ENCODE results near the gene EVA1C.
"Not testable (repeated sequence)": the region's sequence is repeated elsewhere in the genome, so short reads cannot be mapped to it uniquely, and the experiment has no call there.

Gene EVA1C

GRCh38 chr21:32423320-32424190 lies 11.0 kb downstream of the EVA1C start:
- in situ Hi-C loops (cut with HindIII; ENCODE audit: low sequenced_read_pairs): no loop called here

- in situ Hi-C loops (cut with HindIII; ENCODE audit: low sequenced_read_pairs): no loop called here
Measured at GRCh38 chr21:32424191-32424535, 11.7 kb downstream of the EVA1C start.

GRCh38 chr21:32424674-32425073 lies 12.2 kb downstream of the EVA1C start:
- in situ Hi-C loops (cut with HindIII; ENCODE audit: low sequenced_read_pairs): no loop called here

GRCh38 chr21:32425628-32426027 lies 13.1 kb downstream of the EVA1C start:
- in situ Hi-C loops (cut with HindIII; ENCODE audit: low sequenced_read_pairs): no loop called here

- in situ Hi-C loops (cut with HindIII; ENCODE audit: low sequenced_read_pairs): no loop called here
Measured at GRCh38 chr21:32426066-32426465, 13.6 kb downstream of the EVA1C start.

GRCh38 chr21:32426592-32427051 lies 14.1 kb downstream of the EVA1C start:
- in situ Hi-C loops (cut with HindIII; ENCODE audit: low sequenced_read_pairs): no loop called here

- in situ Hi-C loops (cut with HindIII; ENCODE audit: low sequenced_read_pairs): no loop called here
Measured at GRCh38 chr21:32427958-32428623, 15.6 kb downstream of the EVA1C start.

- in situ Hi-C loops (cut with HindIII; ENCODE audit: low sequenced_read_pairs): not testable (repeated sequence)
Measured at GRCh38 chr21:32432982-32433660, 20.6 kb downstream of the EVA1C start.

GRCh38 chr21:32437729-32438128 lies 25.2 kb downstream of the EVA1C start:
- in situ Hi-C loops (cut with HindIII; ENCODE audit: low sequenced_read_pairs): no loop called here

- in situ Hi-C loops (cut with HindIII; ENCODE audit: low sequenced_read_pairs): no loop called here
Measured at GRCh38 chr21:32442566-32443318, 30.2 kb downstream of the EVA1C start.

- in situ Hi-C loops (cut with HindIII; ENCODE audit: low sequenced_read_pairs): no loop called here
Measured at GRCh38 chr21:32445101-32445500, 32.6 kb downstream of the EVA1C start.

- in situ Hi-C loops (cut with HindIII; ENCODE audit: low sequenced_read_pairs): not testable (repeated sequence)
Measured at GRCh38 chr21:32446440-32446839, 33.9 kb downstream of the EVA1C start.

GRCh38 chr21:32447224-32447623 lies 34.7 kb downstream of the EVA1C start:
- in situ Hi-C loops (cut with HindIII; ENCODE audit: low sequenced_read_pairs): no loop called here

- in situ Hi-C loops (cut with HindIII; ENCODE audit: low sequenced_read_pairs): no loop called here
Measured at GRCh38 chr21:32448803-32449594, 36.5 kb downstream of the EVA1C start.

GRCh38 chr21:32450881-32451701 lies 38.6 kb downstream of the EVA1C start:
- in situ Hi-C loops (cut with HindIII; ENCODE audit: low sequenced_read_pairs): not testable (repeated sequence)

GRCh38 chr21:32452191-32452590 lies 39.7 kb downstream of the EVA1C start:
- in situ Hi-C loops (cut with HindIII; ENCODE audit: low sequenced_read_pairs): not testable (repeated sequence)

GRCh38 chr21:32452641-32453040 lies 40.1 kb downstream of the EVA1C start:
- in situ Hi-C loops (cut with HindIII; ENCODE audit: low sequenced_read_pairs): no loop called here

GRCh38 chr21:32455548-32455947 lies 43.0 kb downstream of the EVA1C start:
- in situ Hi-C loops (cut with HindIII; ENCODE audit: low sequenced_read_pairs): no loop called here

GRCh38 chr21:32456497-32456918 lies 44.0 kb downstream of the EVA1C start:
- in situ Hi-C loops (cut with HindIII; ENCODE audit: low sequenced_read_pairs): no loop called here

All from endothelial cell of hepatic sinusoid (primary cell).